ENCODE data around the gene PTPRO.

The PTPRO gene

DNA sequence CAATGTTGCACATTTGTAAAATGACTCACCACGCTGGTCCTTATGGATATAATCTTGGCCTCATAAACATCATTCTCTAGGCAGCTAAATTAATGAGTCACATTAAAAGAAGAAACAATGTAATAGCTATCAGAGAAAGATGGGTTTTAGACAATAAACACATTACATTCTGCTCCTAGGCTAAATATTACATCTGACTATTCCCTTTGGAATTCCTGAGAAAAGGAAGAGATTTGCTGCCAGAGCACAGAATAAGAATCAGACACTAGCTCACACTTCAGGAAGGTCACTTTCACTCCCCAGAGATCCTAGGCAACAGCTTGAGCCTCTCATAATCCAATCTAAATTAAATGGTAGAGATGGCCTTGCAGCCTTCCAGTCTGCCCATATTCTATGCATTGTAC lies 218.2 kb downstream of the PTPRO start:
- no peak for DNase-seq (ENCODE audit: low read depth)
- no peak overlapping the region for H3K4me3 ChIP-seq (ENCODE audit: low read depth, low read length)
- TF ChIP-seq, protein P1, sequence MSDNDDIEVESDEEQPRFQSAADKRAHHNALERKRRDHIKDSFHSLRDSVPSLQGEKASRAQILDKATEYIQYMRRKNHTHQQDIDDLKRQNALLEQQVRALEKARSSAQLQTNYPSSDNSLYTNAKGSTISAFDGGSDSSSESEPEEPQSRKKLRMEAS (IDR thresholded peaks at IDR 0.05; ENCODE audit: low read depth, low read length), result no peak
- TF ChIP-seq MYC (IDR thresholded peaks at IDR 0.05; ENCODE audit: low read depth, low read length), result no peak

DNA sequence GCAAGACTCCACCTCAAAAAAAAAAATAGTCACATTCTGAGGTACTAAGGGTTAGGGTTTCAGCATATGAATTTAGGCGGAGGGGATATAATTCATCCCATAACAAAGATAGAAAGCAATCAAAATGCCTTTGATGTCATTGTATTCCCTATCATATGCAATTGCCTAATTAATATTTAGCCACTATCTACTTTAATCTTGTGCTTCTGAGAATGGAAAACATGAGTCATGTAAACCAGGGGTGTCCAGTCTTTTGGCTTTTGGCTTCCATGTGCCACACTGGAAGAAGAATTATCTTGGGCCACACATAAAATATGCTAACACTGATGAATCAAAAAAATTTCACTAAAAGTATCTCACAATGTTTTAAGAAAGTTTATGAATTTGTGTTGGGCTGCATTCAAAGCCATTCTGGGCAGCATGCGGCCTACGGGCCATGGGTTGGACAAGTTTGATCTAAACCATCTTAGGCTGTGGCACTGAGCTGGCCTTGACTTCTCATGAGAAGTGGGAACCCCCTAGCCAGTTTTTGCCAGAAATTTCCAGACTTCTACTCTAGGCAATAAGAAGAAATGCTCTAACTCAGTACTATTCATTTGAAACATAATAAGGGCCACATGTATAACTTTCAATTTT lies 219.8 kb downstream of the PTPRO start:
- TF ChIP-seq, protein P1 (IDR thresholded peaks at IDR 0.05; ENCODE audit: low read depth, low read length), result no peak
- TF ChIP-seq MYC (IDR thresholded peaks at IDR 0.05; ENCODE audit: low read depth, low read length), result no peak
- no peak overlapping the region for H3K4me3 ChIP-seq (ENCODE audit: low read depth, low read length)
- no peak for DNase-seq (ENCODE audit: low read depth)

DNA sequence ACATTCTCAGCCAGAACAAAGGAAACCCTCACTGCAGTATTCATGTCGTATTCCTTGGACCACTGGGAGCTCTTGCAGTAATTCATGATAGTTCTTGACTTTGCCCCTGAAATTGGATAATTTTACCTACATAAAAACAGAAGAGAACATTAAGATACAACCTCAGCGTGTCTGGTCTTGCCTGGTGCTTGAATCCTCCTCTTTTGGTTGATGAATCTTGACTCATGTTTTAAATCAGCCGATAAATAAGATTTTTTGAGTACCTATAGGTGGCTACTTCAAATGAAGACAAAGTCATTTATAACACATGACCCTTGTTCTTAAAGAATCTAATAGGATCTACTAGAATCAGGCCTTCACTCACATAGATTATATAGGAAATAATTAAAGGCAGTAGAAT lies 221.0 kb downstream of the PTPRO start:
- no peak overlapping the region for H3K4me3 ChIP-seq (ENCODE audit: low read depth, low read length)
- DNase-seq (ENCODE audit: low read depth), result no peak
- TF ChIP-seq, protein P2, sequence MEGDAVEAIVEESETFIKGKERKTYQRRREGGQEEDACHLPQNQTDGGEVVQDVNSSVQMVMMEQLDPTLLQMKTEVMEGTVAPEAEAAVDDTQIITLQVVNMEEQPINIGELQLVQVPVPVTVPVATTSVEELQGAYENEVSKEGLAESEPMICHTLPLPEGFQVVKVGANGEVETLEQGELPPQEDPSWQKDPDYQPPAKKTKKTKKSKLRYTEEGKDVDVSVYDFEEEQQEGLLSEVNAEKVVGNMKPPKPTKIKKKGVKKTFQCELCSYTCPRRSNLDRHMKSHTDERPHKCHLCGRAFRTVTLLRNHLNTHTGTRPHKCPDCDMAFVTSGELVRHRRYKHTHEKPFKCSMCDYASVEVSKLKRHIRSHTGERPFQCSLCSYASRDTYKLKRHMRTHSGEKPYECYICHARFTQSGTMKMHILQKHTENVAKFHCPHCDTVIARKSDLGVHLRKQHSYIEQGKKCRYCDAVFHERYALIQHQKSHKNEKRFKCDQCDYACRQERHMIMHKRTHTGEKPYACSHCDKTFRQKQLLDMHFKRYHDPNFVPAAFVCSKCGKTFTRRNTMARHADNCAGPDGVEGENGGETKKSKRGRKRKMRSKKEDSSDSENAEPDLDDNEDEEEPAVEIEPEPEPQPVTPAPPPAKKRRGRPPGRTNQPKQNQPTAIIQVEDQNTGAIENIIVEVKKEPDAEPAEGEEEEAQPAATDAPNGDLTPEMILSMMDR (IDR thresholded peaks at IDR 0.05; ENCODE audit: low read depth, low read length), result no peak
- no peak for TF ChIP-seq POLR2A (IDR thresholded peaks at IDR 0.05; ENCODE audit: extremely low read depth, insufficient read length)
- no peak for TF ChIP-seq MYC (IDR thresholded peaks at IDR 0.05; ENCODE audit: low read depth, low read length)
- TF ChIP-seq, protein P1 (IDR thresholded peaks at IDR 0.05; ENCODE audit: low read depth, low read length), result no peak

DNA sequence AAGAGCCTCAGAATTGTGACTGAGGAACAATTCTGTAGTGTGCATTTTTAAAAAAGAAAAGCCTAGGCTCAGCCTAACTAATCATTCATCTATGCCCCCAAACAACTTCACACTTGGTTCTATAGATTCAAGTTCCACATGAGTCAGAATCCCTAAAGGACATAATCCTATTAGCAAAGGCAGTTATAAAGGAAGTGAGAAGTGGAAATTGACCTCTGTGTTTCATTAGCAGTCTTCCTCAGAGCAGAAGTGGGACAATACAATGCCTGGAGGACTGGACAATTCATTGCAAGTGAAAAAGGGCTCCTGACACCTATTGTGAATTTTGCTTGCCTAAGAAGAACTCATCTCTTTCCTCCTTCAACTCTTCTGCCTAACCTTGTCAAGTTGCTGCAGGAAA lies 222.3 kb downstream of the PTPRO start:
- peak; percentile 27 for DNase-seq (ENCODE audit: low read depth)
- no peak for TF ChIP-seq MYC (IDR thresholded peaks at IDR 0.05; ENCODE audit: low read depth, low read length)
- TF ChIP-seq, protein P1 (IDR thresholded peaks at IDR 0.05; ENCODE audit: low read depth, low read length), result no peak
- no peak for TF ChIP-seq POLR2A (IDR thresholded peaks at IDR 0.05; ENCODE audit: extremely low read depth, insufficient read length)
- TF ChIP-seq, protein P2 (IDR thresholded peaks at IDR 0.05; ENCODE audit: low read depth, low read length), result no peak
- H3K4me3 ChIP-seq (ENCODE audit: low read depth, low read length), result no peak overlapping the region

DNA sequence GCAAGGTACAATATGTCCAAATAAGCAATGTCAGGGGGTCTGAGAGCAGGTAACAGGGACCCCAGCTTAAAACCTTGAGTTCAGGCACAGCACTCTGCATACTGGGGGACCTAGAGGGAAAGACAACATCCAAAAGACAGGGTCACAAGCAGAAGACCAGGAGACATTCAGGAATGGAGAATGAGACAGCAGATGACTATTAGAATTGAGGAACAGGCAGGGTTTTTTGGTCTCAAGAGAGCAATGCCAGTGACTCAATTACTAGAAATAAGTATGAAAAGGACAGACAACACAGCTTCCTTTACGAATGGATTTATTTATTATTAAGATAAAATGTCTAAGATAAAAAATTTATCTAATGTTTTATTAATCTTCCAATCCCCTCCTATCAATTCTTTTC lies 223.0 kb downstream of the PTPRO start:
- peak; percentile 33 for DNase-seq (ENCODE audit: low read depth)
- TF ChIP-seq POLR2A (IDR thresholded peaks at IDR 0.05; ENCODE audit: extremely low read depth, insufficient read length), result no peak
- TF ChIP-seq MYC (IDR thresholded peaks at IDR 0.05; ENCODE audit: low read depth, low read length), result no peak
- TF ChIP-seq, protein P1 (IDR thresholded peaks at IDR 0.05; ENCODE audit: low read depth, low read length), result no peak
- TF ChIP-seq, protein P2 (IDR thresholded peaks at IDR 0.05; ENCODE audit: low read depth, low read length), result no peak
- no peak overlapping the region for H3K4me3 ChIP-seq (ENCODE audit: low read depth, low read length)

DNA sequence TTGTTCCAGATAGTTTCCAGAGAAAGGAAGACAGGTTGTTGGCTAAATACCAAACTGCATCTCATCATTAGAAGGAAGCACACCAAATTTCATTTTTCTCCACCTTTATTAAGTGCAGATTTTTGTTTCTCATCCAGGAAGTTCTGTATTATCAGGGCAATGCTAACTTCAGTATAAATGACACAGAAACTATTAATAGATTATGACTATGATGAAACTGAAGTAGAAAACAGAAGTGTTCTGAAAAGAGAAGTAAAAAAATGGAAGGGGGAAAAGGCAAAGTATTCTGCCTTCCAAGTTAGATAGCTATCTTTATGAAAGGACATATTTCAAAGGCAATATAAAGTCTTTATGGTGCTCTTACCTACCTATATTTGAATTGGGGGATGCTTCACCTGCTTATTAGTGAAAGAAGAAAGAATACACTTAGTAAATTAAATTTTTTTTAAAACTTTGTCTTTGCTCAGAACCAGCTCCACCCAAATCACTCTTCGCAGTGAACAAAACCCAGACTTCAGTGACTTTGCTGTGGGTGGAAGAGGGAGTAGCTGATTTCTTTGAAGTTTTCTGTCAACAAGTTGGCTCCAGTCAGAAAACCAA lies 223.9 kb downstream of the PTPRO start:
- no peak for TF ChIP-seq MYC (IDR thresholded peaks at IDR 0.05; ENCODE audit: low read depth, low read length)
- TF ChIP-seq, protein P2 (IDR thresholded peaks at IDR 0.05; ENCODE audit: low read depth, low read length), result no peak
- TF ChIP-seq, protein P1 (IDR thresholded peaks at IDR 0.05; ENCODE audit: low read depth, low read length), result no peak
- no peak for TF ChIP-seq POLR2A (IDR thresholded peaks at IDR 0.05; ENCODE audit: extremely low read depth, insufficient read length)
- no peak overlapping the region for H3K4me3 ChIP-seq (ENCODE audit: low read depth, low read length)
- DNase-seq (ENCODE audit: low read depth), result peak; percentile 48

Measured in NB4 (cell line).